ENCODE results near the gene RPS19.

Gene RPS19

DNA sequence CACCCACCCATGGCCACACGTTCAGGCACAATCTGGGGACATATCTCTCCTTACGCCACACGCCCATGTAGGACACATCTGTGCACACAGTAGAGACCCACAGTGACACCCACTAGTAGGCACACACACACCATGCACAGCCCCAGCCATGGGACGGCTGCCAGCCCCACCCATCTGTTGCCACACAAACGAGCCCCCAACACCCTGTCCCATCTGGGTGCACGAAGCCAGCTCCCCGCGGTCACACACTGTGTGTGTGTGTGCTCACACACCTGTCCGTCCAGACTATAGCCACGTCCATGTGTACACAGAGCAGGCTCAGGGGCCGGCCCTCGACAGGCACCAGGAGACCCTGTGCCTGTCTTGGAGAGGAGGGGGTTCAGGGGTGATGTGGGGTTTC is 57.6 kb downstream of the RPS19 start:
- no peak for DNase-seq

- DNase-seq, result no peak
These were observed 58.0 kb downstream of the RPS19 start for GRCh38 chr19:41918095-41918494.

DNA sequence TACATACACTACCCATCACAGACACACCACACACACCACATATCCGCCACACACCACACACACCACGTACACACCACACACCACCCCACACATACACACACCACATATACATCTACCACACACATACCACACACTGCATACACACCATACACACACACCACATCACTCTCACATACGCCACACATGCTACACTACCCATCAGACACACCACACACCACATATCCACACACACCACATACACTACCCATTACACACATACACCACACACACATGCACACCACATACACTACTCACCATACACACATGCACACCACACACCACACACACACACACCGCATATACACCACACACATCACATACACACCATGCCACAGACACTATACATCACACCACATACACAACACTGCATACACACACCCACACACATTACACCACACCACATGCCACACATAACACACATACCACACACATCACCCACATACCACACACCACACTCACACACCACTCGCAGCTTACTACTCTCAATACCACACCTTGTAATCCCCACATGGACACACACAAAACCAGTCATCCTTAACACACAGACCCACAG is 58.7 kb downstream of the RPS19 start:
- no peak for DNase-seq

- DNase-seq, result no peak
These were observed 60.1 kb downstream of the RPS19 start for GRCh38 chr19:41919948-41920712.

- DNase-seq, result no peak
These were observed 61.0 kb downstream of the RPS19 start for GRCh38 chr19:41920882-41921576.

- DNase-seq, result no peak
These were observed 61.8 kb downstream of the RPS19 start for GRCh38 chr19:41921577-41922576.
